GM03348 (cell line): Measurements from ENCODE around the gene MRI1.
"Not testable (repeated sequence)": the region's sequence is repeated elsewhere in the genome, so short reads cannot be mapped to it uniquely, and the experiment has no call there.

Experiments
- DNase-seq: peaks from one replicate; pipeline ENCODE4 v3.0.0; 2012; ENCODE audit warnings: low spot score

Gene MRI1

GRCh38 chr19:13761423-13761822 is 2.9 kb upstream of the MRI1 start:
- no peak for DNase-seq

- no peak for DNase-seq
Observed at GRCh38 chr19:13762635-13763235, 1.6 kb upstream of the MRI1 start.

GRCh38 chr19:13763265-13763664 is 1.1 kb upstream of the MRI1 start:
- DNase-seq = no peak

- DNase-seq = peak; percentile 49
Observed at GRCh38 chr19:13764821-13765394, 586 bp downstream of the MRI1 start.

GRCh38 chr19:13765395-13766094 is 1.2 kb downstream of the MRI1 start:
- DNase-seq = no peak

- DNase-seq = no peak
Observed at GRCh38 chr19:13766095-13766481, 1.8 kb downstream of the MRI1 start.

- DNase-seq = no peak
Observed at GRCh38 chr19:13768510-13768909, 4.2 kb downstream of the MRI1 start.

GRCh38 chr19:13770013-13770635 is 5.8 kb downstream of the MRI1 start:
- no peak for DNase-seq

- DNase-seq = peak; percentile 93
Observed at GRCh38 chr19:13774217-13775191, 10.2 kb downstream of the MRI1 start, which contains the start of gene C19orf53. Gene C19orf53, plus strand, starts transcription at chr19:13774456. Its CDS starts 22 bp downstream, at chr19:13774478.

GRCh38 chr19:13778398-13778797 is 14.1 kb downstream of the MRI1 start:
- DNase-seq = no peak

- no peak for DNase-seq
Observed at GRCh38 chr19:13778847-13779246, 14.5 kb downstream of the MRI1 start.

- DNase-seq = not testable (repeated sequence)
Observed at GRCh38 chr19:13779794-13780193, 15.5 kb downstream of the MRI1 start.

GRCh38 chr19:13781547-13781946 is 17.2 kb downstream of the MRI1 start:
- DNase-seq = peak; percentile 93

GRCh38 chr19:13782537-13782936 is 18.2 kb downstream of the MRI1 start:
- DNase-seq = no peak

- DNase-seq = no peak
Observed at GRCh38 chr19:13783565-13784500, 19.5 kb downstream of the MRI1 start.

- DNase-seq = peak; percentile 86
Observed at GRCh38 chr19:13784731-13785452, 20.6 kb downstream of the MRI1 start.

- DNase-seq = peak; percentile 51
Observed at GRCh38 chr19:13788991-13789390, 24.7 kb downstream of the MRI1 start.

GRCh38 chr19:13790354-13790753 is 26.0 kb downstream of the MRI1 start:
- no peak for DNase-seq

GRCh38 chr19:13793317-13793716 is 29.0 kb downstream of the MRI1 start:
- DNase-seq = not testable (repeated sequence)

GRCh38 chr19:13794398-13794756 is 30.1 kb downstream of the MRI1 start:
- peak; percentile 80 for DNase-seq
